GM10266 (cell line): ENCODE results near the gene MYD88.

ENCODE experiments used
- DNase-seq: peaks from one replicate; pipeline ENCODE4 v3.0.0; 2012; ENCODE audit errors: extremely low spot score
- CTCF ChIP-seq: IDR thresholded peaks from 2 replicates; pipeline ENCODE4 v1.5.1; 2012; ENCODE audit warnings: mild to moderate bottlenecking, low read depth; ENCODE audit not compliant: control insufficient read depth, insufficient read depth; ENCODE audit errors: missing control alignments

The MYD88 gene

GRCh38 chr3:38118421-38119247 lies 19.8 kb upstream of the MYD88 start:
- no peak for DNase-seq
- TF ChIP-seq CTCF = no peak

GRCh38 chr3:38119248-38119544 lies 19.3 kb upstream of the MYD88 start:
- DNase-seq = no peak
- TF ChIP-seq CTCF = no peak

GRCh38 chr3:38119821-38120692 lies 18.4 kb upstream of the MYD88 start:
- no peak for DNase-seq
- no peak for TF ChIP-seq CTCF

GRCh38 chr3:38120693-38121450 lies 17.6 kb upstream of the MYD88 start:
- DNase-seq = no peak
- TF ChIP-seq CTCF = no peak

- no peak for TF ChIP-seq CTCF
- no peak for DNase-seq
Observed at GRCh38 chr3:38121451-38121831, 17.0 kb upstream of the MYD88 start.

- no peak for TF ChIP-seq CTCF
Observed at GRCh38 chr3:38121832-38122461, 16.5 kb upstream of the MYD88 start.

More at GRCh38 chr3:38121832-38122461, 16.5 kb upstream of the MYD88 start:
- DNase-seq = no peak
